Effector memory CD8-positive, alpha-beta T cell (primary cell): ENCODE measurements around the gene U2AF1.
"Not testable (repeated sequence)": the region's sequence is repeated elsewhere in the genome, so short reads cannot be mapped to it uniquely, and the experiment has no call there.

ENCODE experiments used
- ATAC-seq: fragments of 150-1000 bp; cut with Tn5 transposase; replicated peaks from 2 replicates; pipeline ENCODE4 v1.10.0; 2021; ENCODE audit warnings: mild to moderate bottlenecking, moderate library complexity
- DNase-seq, 3 experiments: peaks; one replicate each; pipeline ENCODE4 v3.0.0; 2021
- H3K27ac Mint-ChIP-seq, 2 donors: one replicate each; pipeline ENCODE4 v1.8.0; 2022; ENCODE audit warnings: mild to moderate bottlenecking in 2 of 2, mixed read lengths in 2 of 2, moderate library complexity in 2 of 2
- H3K27me3 Mint-ChIP-seq, 2 donors: one replicate each; pipeline ENCODE4 v1.8.0; 2022; ENCODE audit warnings: mixed read lengths in 2 of 2
- H3K36me3 Mint-ChIP-seq: one replicate; pipeline ENCODE4 v1.8.0; 2022; ENCODE audit warnings: mild to moderate bottlenecking, moderate library complexity, mixed read lengths; ENCODE audit not compliant: insufficient read depth
- H3K4me1 Mint-ChIP-seq, 2 donors: one replicate each; pipeline ENCODE4 v1.8.0; 2022; ENCODE audit warnings: low read depth in 2 of 2, mixed read lengths in 2 of 2
- H3K4me3 Mint-ChIP-seq, 2 donors: one replicate each; pipeline ENCODE4 v1.8.0; 2022; ENCODE audit warnings: mild to moderate bottlenecking in 2 of 2, mixed read lengths in 2 of 2, moderate library complexity in 2 of 2
- H3K9me3 Mint-ChIP-seq, 2 donors: one replicate each; pipeline ENCODE4 v1.8.0; 2022; ENCODE audit warnings: mixed read lengths in 2 of 2

The U2AF1 gene

DNA sequence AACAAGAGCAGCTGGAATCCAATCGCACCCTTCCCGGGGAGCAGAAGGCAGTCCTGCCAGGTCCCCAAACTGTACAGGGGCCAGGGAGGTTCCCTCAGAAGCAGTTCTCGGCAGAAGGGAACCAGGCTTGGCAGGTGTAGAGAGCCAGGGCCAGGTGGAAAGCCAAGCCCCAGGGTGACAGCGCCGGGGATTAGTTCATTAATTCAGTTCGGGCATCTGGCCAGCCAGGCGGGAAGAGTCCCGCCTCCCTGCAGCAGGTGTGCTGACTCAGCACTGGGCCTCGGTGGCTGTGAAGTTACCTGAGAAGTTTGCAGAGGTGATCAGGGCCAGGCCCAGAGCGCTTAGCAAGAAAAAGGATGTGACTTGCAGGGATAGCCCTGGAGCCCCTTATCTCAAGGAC, 37.7 kb downstream of the U2AF1 start:
- not testable (repeated sequence) for ATAC-seq, H3K4me1 Mint-ChIP-seq, H3K36me3 Mint-ChIP-seq

DNA sequence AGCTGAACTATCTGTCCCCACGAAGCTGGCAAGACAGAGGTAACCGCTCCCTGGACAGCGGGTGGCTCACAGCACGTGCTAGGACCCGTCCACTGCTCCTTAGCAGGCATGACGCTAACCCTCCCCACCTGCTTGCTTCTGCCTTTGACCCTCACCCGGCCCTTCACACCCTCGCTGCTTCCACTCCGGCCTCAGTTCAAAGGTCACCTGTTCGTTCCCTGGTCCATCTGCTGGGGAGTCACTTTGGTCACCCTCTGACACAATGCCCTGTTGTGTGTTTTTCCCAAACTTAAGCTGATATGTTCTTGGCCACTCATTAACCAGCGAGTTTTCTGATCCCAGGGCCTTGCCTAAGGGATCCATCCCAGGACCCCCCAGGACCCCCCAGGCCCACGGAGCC, 39.3 kb downstream of the U2AF1 start:
- H3K4me1 Mint-ChIP-seq, H3K27ac Mint-ChIP-seq, H3K9me3 Mint-ChIP-seq: not testable (repeated sequence)

More for the DNA sequence above, 37.7 kb downstream of the U2AF1 start:
- H3K27ac Mint-ChIP-seq, H3K27me3 Mint-ChIP-seq, H3K9me3 Mint-ChIP-seq, H3K4me3 Mint-ChIP-seq, DNase-seq: not testable (repeated sequence)

DNA sequence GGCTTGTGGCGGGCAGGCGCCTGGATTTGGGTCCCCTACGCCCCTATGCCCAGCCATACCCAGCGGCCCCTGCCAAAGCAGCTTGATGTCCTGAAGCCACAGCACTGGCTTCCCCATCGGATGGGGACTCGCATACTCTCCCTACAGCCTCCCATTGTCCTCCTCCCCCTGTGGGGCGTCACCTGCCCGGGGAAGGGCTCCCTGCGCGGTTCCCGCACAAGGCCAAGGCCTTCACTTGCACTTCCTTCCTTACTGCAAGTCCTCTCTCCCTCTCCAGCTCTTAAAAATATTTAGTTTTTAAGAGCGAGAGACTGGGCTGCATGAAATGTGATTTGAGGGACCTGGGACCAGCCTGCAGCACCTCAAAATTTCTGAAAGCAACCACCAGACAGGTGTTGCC, 40.7 kb downstream of the U2AF1 start:
- H3K27me3 Mint-ChIP-seq, result not testable (repeated sequence)

More for the DNA sequence above, 39.3 kb downstream of the U2AF1 start:
- not testable (repeated sequence) for ATAC-seq, H3K36me3 Mint-ChIP-seq, H3K4me3 Mint-ChIP-seq, DNase-seq, H3K27me3 Mint-ChIP-seq

DNA sequence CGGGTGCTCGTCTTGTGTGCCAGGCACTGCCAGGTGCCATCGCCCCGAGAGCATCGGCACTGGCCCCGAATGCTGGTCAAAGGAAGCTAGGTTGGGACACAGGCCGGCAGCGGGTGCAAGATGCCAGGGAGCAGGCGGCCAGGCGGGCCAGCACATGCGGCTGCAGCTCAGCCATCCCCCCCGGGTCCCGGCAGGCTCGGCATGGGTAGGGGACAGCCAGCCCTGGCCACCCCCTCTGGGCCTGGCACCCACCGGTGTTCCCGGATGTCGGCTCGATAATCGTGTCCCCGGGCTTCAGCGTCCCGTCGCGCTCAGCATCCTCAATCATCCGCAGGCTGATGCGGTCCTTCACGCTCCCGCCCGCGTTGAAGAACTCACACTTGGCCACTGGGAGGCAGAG, 41.4 kb downstream of the U2AF1 start:
- H3K4me3 Mint-ChIP-seq, H3K36me3 Mint-ChIP-seq, H3K4me1 Mint-ChIP-seq, DNase-seq, H3K9me3 Mint-ChIP-seq, H3K27ac Mint-ChIP-seq, ATAC-seq, H3K27me3 Mint-ChIP-seq: not testable (repeated sequence)

More for the DNA sequence above, 40.7 kb downstream of the U2AF1 start:
- not testable (repeated sequence) for H3K4me3 Mint-ChIP-seq, H3K27ac Mint-ChIP-seq, H3K9me3 Mint-ChIP-seq, H3K36me3 Mint-ChIP-seq, ATAC-seq, DNase-seq, H3K4me1 Mint-ChIP-seq

DNA sequence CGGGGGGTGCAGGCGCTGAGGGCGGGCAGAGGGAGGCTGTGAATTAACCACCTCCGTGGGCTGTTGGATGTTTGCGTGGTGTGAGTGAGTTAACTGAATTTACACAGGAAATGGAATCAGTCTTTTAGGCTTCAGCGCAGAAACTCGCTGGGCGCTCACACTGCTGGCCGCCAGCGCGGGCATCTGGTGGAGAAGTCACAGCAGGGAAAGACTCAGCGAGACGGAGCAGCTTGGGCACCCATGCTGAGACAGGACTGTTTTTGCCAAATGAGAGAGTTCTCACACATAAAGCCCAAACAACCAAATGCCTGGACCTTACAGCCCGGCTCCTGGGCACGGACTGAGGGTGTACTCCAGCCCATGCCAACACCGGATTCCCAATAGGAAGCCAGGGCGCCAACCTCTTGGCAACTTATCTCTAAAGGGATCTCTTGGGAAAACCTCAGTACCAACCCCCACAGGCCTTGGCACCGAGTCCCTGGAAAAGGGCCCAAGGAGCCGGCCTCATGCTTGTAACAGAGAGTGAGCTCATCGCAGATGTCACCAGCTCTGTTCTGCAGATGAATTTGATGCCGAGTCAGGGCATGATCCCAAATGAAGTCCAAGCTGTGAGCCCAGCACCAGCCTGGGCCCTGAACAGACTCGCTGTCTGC, 43.0 kb downstream of the U2AF1 start:
- H3K4me3 Mint-ChIP-seq, H3K27ac Mint-ChIP-seq, DNase-seq, ATAC-seq, H3K27me3 Mint-ChIP-seq, H3K4me1 Mint-ChIP-seq, H3K9me3 Mint-ChIP-seq, H3K36me3 Mint-ChIP-seq: not testable (repeated sequence)

DNA sequence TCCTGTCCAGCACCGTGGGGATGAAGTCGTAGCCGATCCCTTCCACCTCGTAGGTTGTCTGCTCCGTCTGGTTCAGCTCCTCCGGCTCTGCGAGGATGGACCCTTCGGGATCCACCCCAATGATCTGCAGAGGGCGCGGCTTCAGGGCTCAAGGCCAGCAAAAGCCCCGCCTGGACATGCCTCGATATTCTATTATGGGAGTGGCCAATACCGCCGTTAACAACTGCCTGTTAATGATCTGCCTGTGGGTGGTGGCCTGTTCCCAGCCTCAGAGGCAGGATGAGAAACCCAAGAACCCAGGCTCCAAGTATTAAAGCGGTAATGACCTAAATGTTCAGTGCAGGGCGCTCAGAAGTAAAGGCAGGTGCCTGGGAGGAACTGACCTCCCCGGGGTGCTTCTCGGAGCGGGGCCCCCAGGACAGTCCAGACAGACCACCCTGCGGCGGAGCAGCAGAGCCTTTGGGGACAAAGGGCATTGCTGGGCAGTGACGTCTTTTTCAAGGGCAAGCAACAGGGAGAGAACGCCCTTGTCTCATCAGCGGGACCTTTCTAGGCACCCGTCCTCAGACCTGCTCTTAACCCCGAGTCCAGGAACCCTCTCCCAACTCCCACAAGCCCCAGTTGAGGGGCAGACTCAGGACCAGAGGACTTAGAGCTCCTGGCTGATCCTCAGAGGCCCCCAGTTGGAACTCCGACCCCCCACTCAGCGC, 44.3 kb downstream of the U2AF1 start:
- not testable (repeated sequence) for ATAC-seq, H3K4me3 Mint-ChIP-seq, H3K27ac Mint-ChIP-seq, H3K9me3 Mint-ChIP-seq, H3K27me3 Mint-ChIP-seq, H3K36me3 Mint-ChIP-seq, H3K4me1 Mint-ChIP-seq, DNase-seq

DNA sequence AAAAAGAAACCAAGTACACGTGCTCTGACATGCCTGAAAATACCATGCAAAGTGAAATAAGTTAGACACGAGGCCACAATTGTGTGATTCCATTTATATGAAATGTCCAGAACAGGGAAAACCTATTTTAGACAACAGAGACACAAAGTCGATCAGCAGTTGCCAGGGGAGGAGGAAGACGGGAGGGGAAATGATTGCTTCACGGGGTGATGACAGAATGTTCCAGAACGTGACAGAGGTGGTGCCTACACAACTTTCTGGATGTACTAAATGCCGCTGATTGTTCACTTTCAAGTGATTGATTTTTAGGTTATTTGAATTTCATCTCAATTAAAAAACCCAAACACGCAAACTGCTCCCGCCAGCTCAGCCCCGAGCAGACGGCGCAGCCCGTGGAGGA, 54.3 kb downstream of the U2AF1 start:
- H3K9me3 Mint-ChIP-seq, result not testable (repeated sequence)

DNA sequence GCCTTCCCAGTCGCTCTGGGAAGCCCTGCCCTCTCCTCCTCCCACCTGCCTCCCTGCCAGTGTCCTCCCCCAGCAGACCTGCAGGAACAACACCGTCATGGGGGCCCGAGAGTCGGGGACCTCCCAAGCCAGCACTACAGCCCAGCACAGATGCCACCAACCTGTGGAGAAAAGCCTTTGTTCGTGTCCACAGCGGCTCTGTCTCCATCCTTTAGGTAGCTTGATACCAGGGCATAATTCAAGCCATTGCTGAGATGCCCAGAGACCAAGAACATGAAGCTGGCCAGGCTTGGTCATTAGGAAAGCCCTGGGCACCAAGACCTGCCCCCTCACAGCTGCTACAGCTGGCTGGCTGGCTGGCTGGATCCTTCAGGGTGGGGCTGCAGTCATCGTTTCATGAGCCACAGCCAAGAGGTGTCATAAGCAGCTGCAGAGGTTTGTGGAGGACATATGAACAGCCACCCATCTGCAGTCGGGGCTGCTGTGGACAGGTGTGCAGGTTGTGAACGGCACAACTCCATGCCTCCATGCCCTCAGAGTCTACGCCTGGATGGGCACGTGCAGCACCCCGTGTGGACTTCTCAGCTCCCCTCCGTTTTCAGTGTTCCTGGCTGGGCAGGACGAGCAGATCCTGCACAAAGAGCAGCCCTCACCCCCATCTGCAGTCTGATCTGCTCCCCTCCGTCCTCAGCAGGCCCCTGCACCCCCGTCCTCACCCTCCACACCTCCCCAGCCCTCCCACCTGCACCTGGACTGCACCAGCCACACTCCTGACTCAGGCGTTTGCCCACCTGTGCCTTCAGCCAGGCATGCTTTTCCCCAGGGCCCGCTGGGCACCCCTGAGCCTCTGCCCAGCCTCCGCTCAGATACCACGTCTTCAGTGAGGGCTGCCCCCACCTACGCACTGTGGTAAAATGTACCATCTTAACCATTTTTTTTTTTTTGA, 61.2 kb downstream of the U2AF1 start:
- not testable (repeated sequence) for H3K9me3 Mint-ChIP-seq, DNase-seq, H3K4me3 Mint-ChIP-seq

More for the DNA sequence above, 54.3 kb downstream of the U2AF1 start:
- H3K27ac Mint-ChIP-seq, DNase-seq, ATAC-seq, H3K36me3 Mint-ChIP-seq, H3K27me3 Mint-ChIP-seq, H3K4me3 Mint-ChIP-seq, H3K4me1 Mint-ChIP-seq: not testable (repeated sequence)

DNA sequence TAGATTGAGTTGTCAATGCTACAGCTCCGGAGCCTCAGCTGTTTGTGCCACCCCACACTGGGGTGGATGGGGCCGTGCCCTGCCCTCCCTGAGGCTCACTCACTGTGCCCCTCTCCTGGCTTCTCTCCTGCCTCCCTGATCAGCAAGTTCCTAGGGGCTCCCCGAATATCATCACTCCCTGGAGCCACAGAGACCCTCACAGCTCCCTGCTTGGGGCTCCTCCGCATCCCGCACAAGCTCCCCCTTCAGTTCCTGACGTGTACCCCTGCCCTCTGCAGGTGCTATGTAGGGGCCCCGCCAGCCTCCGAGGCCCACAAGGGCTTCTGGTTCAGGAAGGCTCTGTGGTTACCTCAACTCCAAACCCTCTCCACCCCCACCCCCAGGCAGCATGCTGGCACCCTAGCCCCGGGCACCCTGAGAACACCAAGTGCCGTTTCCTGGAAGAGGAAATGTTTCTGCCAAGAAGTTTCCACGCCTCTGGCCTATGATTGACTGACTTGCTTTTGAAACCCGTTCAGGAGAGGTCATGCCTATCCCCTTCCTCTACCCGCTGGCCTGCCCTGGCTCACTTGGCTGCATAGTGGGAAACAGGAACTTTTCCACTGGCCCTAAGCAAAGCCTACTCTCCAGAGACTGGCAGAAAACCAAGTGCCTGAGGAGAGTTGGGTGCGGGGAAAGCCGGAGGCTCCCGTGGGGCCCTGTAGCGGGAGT, 62.0 kb downstream of the U2AF1 start:
- H3K4me1 Mint-ChIP-seq, DNase-seq, H3K36me3 Mint-ChIP-seq, H3K9me3 Mint-ChIP-seq, H3K27me3 Mint-ChIP-seq: not testable (repeated sequence)
- Mint-ChIP-seq H3K4me3 (peak overlapping the region; percentile 65 to 66), H3K27ac (peak overlapping the region; percentile 77)
- peak; percentile 63 for ATAC-seq

More for the DNA sequence above, 61.2 kb downstream of the U2AF1 start:
- peak overlapping the region; percentile 28 to 77 for H3K27ac Mint-ChIP-seq
- peak; percentile 45 for ATAC-seq
- not testable (repeated sequence) for H3K4me1 Mint-ChIP-seq, H3K36me3 Mint-ChIP-seq, H3K27me3 Mint-ChIP-seq

DNA sequence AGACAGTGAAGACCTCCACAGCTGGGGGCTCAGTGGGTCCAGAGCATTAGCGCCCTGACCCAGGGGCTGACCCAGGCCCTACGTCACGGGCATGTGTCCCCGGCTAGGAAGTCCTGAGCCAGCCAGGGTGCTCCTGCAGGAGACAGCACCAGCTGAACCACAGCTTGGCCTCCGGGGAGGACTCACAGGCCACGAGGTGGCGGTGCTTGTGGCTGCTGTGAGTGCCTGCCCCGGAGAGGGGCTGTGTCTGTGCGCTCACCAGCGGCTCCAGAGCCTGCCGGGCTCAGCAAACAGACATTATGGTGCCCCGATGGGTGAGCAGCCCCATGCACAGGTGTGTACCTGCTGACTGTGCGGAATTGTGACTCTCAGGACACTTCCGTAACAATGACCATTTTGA, 62.8 kb downstream of the U2AF1 start:
- not testable (repeated sequence) for H3K36me3 Mint-ChIP-seq, H3K27ac Mint-ChIP-seq, H3K9me3 Mint-ChIP-seq, H3K4me1 Mint-ChIP-seq, H3K27me3 Mint-ChIP-seq, H3K4me3 Mint-ChIP-seq, DNase-seq, ATAC-seq

DNA sequence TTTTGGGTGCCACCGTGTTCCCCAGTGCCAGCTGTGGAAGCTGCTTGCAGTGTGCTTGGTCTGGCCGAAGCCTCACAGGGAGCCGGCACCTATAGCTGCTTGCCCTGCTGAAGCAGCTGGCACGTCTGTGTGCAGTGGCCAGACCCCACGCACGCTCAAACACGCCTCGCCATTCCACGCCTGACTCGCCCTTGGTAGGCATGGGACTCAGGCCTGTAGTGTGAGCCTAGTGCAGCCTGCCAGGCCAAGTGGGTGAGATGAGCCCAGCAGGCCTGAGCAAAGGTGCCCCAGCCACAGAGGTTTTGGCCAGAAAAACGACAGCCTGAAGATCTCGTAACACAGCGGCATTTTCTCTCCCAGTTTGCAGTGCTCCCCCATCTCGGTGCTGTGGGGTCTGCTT, 64.1 kb downstream of the U2AF1 start:
- ATAC-seq, H3K27ac Mint-ChIP-seq, H3K4me3 Mint-ChIP-seq, H3K9me3 Mint-ChIP-seq, DNase-seq, H3K36me3 Mint-ChIP-seq, H3K4me1 Mint-ChIP-seq, H3K27me3 Mint-ChIP-seq: not testable (repeated sequence)
